Astrocyte (in vitro differentiated cells and primary cell): Measurements from ENCODE around the gene AFG1L. TPM values are rescaled to one million over a fixed set of nuclear protein-coding genes. Genes with fewer than 3 reads are reported as not detected.

Experiments
- DNase-seq: peaks from one replicate; pipeline ENCODE4 v3.0.0-alpha.2; 2010; ENCODE audit warnings: low read depth
- FAIRE-seq: peaks from 2 replicates; lab custom pipeline; 2011; peaks lifted over from hg19 to GRCh38; lab: Jason Lieb, UNC
- H2AFZ ChIP-seq: 2 replicates; pipeline ENCODE4 v1.6.0; 2012; ENCODE audit warnings: low read depth, low read length, inconsistent platforms
- H3K27ac ChIP-seq: 2 replicates; pipeline ENCODE4 v1.5.1; 2011; ENCODE audit warnings: low read depth, low read length, inconsistent platforms
- H3K27me3 ChIP-seq: 2 replicates; pipeline ENCODE4 v1.6.0; 2011; ENCODE audit warnings: low read length, inconsistent platforms; ENCODE audit not compliant: insufficient read depth
- H3K36me3 ChIP-seq: 2 replicates; pipeline ENCODE4 v1.5.1; 2011; ENCODE audit warnings: low read length, inconsistent platforms; ENCODE audit not compliant: insufficient read depth
- H3K4me1 ChIP-seq: 2 replicates; pipeline ENCODE4 v1.5.1; 2011; ENCODE audit warnings: low read length, inconsistent platforms; ENCODE audit not compliant: insufficient read depth
- H3K4me2 ChIP-seq: 2 replicates; pipeline ENCODE4 v1.6.0; 2012; ENCODE audit warnings: low read length, inconsistent platforms
- H3K4me3 ChIP-seq: 2 replicates; pipeline ENCODE4 v1.5.1; 2011; ENCODE audit warnings: low read depth, mild to moderate bottlenecking, low read length, inconsistent platforms; ENCODE audit not compliant: insufficient read depth
- H3K79me2 ChIP-seq: 2 replicates; pipeline ENCODE4 v1.6.0; 2012; ENCODE audit warnings: mild to moderate bottlenecking, low read length, inconsistent platforms; ENCODE audit not compliant: insufficient read depth
- H3K9ac ChIP-seq: 2 replicates; pipeline ENCODE4 v1.6.0; 2012; ENCODE audit warnings: mild to moderate bottlenecking, low read length, inconsistent platforms
- H3K9me3 ChIP-seq: 2 replicates; pipeline ENCODE4 v1.5.1; 2012; ENCODE audit warnings: low read depth, mild to moderate bottlenecking, low read length, inconsistent platforms; ENCODE audit not compliant: insufficient read depth
- H4K20me1 ChIP-seq: 2 replicates; pipeline ENCODE4 v1.6.0; 2012; ENCODE audit warnings: low read length, inconsistent platforms; ENCODE audit not compliant: insufficient read depth
- H3K27ac Mint-ChIP-seq: one replicate; pipeline ENCODE4 v1.8.0; 2021; ENCODE audit warnings: mild to moderate bottlenecking, mixed read lengths; ENCODE audit not compliant: unreplicated experiment
- H3K27me3 Mint-ChIP-seq: one replicate; pipeline ENCODE4 v1.8.0; 2021; ENCODE audit warnings: low read depth, mixed read lengths; ENCODE audit not compliant: unreplicated experiment
- H3K36me3 Mint-ChIP-seq: one replicate; pipeline ENCODE4 v1.8.0; 2021; ENCODE audit warnings: low read depth, mixed read lengths; ENCODE audit not compliant: unreplicated experiment
- H3K4me1 Mint-ChIP-seq: one replicate; pipeline ENCODE4 v1.8.0; 2021; ENCODE audit warnings: low read depth, mixed read lengths; ENCODE audit not compliant: unreplicated experiment
- H3K4me3 Mint-ChIP-seq: one replicate; pipeline ENCODE4 v1.8.0; 2021; ENCODE audit warnings: mild to moderate bottlenecking, moderate library complexity, mixed read lengths; ENCODE audit not compliant: unreplicated experiment
- H3K9me3 Mint-ChIP-seq: one replicate; pipeline ENCODE4 v1.8.0; 2021; ENCODE audit warnings: mild to moderate bottlenecking, mixed read lengths; ENCODE audit not compliant: unreplicated experiment
- CTCF ChIP-seq: IDR thresholded peaks from 2 replicates; pipeline ENCODE4 v1.5.1; 2011; ENCODE audit warnings: low read depth, mild to moderate bottlenecking, inconsistent platforms, low read length, moderate library complexity; ENCODE audit not compliant: insufficient read depth
- EZH2 ChIP-seq: IDR thresholded peaks from 2 replicates; pipeline ENCODE4 v1.6.1; 2012; ENCODE audit warnings: mild to moderate bottlenecking, low read length, inconsistent platforms; ENCODE audit not compliant: insufficient read depth
- total RNA-seq: library from RNA; stranded (reverse); gene quantifications from 2 replicates; pipeline ENCODE4 v1.2.1, GENCODE V29; 2021

The AFG1L gene
- total RNA-seq, 1 donor from 2014 or later: 7.9 TPM

DNA sequence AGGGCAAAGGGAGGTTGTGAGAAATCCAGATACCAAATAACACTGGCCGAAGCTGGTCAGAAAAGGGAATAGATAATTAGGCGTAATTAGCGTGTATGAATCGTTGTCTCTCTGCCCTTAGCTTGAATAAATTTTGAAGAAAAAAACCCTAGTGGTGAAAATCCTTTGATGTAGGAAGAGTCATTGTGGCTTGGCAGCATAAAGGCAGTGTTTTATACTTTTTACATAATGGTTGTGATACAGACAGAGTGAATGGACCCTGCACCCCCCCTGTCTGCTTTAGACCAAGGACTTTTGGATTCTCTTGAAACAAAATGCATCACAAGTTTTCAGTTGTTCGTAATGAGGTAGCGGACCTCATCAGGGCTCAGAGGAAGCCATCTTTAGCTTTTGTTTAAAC lies 126.5 kb downstream of the AFG1L start:
- Histone ChIP-seq H4K20me1 (no peaks in the 10 kb centered on the region), H3K79me2 (no peaks in the 10 kb centered on the region), H3K9me3 (no peaks in the 10 kb centered on the region), H3K4me1 (no peaks in the 10 kb centered on the region), H3K4me2 (no peak overlapping the region), H3K36me3 (no peaks in the 10 kb centered on the region), H2AFZ (no peak overlapping the region), H3K27ac (no peak overlapping the region), H3K9ac (no peak overlapping the region), H3K4me3 (no peak overlapping the region), H3K27me3 (no peaks in the 10 kb centered on the region)
- Mint-ChIP-seq H3K36me3 (no peaks in the 10 kb centered on the region), H3K4me3 (peak overlapping the region; percentile 34), H3K27ac (no peak overlapping the region), H3K27me3 (no peaks in the 10 kb centered on the region), H3K9me3 (no peaks in the 10 kb centered on the region), H3K4me1 (no peaks in the 10 kb centered on the region)
- DNase-seq (peak; percentile 22), FAIRE-seq (no peak)
- TF ChIP-seq CTCF: no peak
- TF ChIP-seq EZH2: no peak

- no peak overlapping the region for H3K27ac ChIP-seq
- DNase-seq (no peak), FAIRE-seq (no peak)
- Mint-ChIP-seq H3K36me3 (no peaks in the 10 kb centered on the region), H3K9me3 (no peaks in the 10 kb centered on the region), H3K27me3 (no peaks in the 10 kb centered on the region), H3K27ac (no peak overlapping the region), H3K4me3 (no peak overlapping the region), H3K4me1 (no peaks in the 10 kb centered on the region)
- no peak overlapping the region for H3K4me3 ChIP-seq
- no peaks in the 10 kb centered on the region for H3K79me2 ChIP-seq
- no peaks in the 10 kb centered on the region for H3K36me3 ChIP-seq
- H3K4me2 ChIP-seq: no peak overlapping the region
- H3K27me3 ChIP-seq: no peaks in the 10 kb centered on the region
- no peak for TF ChIP-seq CTCF
- TF ChIP-seq EZH2: no peak
- no peaks in the 10 kb centered on the region for H4K20me1 ChIP-seq
- H2AFZ ChIP-seq: no peak overlapping the region
- H3K4me1 ChIP-seq: no peaks in the 10 kb centered on the region
- H3K9ac ChIP-seq: no peak overlapping the region
- H3K9me3 ChIP-seq: no peaks in the 10 kb centered on the region
Observed at GRCh38 chr6:108423982-108424705, 129.3 kb downstream of the AFG1L start.

GRCh38 chr6:108425428-108425827 lies 130.6 kb downstream of the AFG1L start:
- no peaks in the 10 kb centered on the region for H3K27me3 ChIP-seq
- no peak overlapping the region for H2AFZ ChIP-seq
- Mint-ChIP-seq H3K4me1 (no peaks in the 10 kb centered on the region), H3K27ac (no peak overlapping the region), H3K27me3 (no peaks in the 10 kb centered on the region), H3K36me3 (no peaks in the 10 kb centered on the region), H3K4me3 (no peak overlapping the region), H3K9me3 (no peaks in the 10 kb centered on the region)
- H3K9ac ChIP-seq: no peak overlapping the region
- H3K9me3 ChIP-seq: no peaks in the 10 kb centered on the region
- DNase-seq: no peak
- no peaks in the 10 kb centered on the region for H3K4me1 ChIP-seq
- TF ChIP-seq EZH2: no peak
- TF ChIP-seq CTCF: no peak
- H3K36me3 ChIP-seq: no peaks in the 10 kb centered on the region
- no peak overlapping the region for H3K27ac ChIP-seq
- H3K79me2 ChIP-seq: no peaks in the 10 kb centered on the region
- H4K20me1 ChIP-seq: no peaks in the 10 kb centered on the region
- no peak for FAIRE-seq
- H3K4me2 ChIP-seq: no peak overlapping the region
- H3K4me3 ChIP-seq: no peak overlapping the region
